ENCODE data around the gene PCSK7. TPM values are rescaled to one million over a fixed set of nuclear protein-coding genes. Genes with fewer than 3 reads are reported as not detected.

The PCSK7 gene
- total and polyA plus RNA-seq, 10 of the 15 experiments (the other 5 are each of a cell fraction or from before 2014, with no cell fraction given) = 5.5 to 81.5 (median 51.6) TPM

DNA sequence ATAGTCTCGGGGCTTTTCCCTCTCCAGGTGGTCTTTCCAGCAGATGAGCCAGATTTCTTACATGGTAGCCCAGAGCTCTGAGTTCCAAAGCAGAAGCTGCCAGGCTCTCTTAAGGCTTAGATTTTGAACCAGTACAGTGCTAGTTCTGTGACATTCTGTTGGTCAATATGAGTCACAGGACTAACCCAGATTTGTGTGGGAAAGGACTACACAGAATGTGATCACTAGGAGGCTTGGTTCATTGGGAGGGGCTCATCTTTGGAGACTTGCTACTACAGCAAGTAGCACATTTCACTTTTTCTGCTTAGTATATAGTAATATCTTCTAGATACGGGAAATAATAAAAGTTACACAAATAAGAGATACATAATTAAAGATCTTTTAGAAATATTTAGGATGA lies 24.7 kb upstream of the PCSK7 start:
- no peaks in the 10 kb centered on the region for H3K9me3 ChIP-seq (replicated peaks; ENCODE audit: control insufficient read depth, insufficient read depth, low read length)
- DNase-seq (ENCODE audit: low read depth, low spot score) (no peak), ATAC-seq (no peak), FAIRE-seq (no peak)
- no peak overlapping the region for H3K4me3 ChIP-seq
- no TSS peak for BruUV-seq (replicated peaks)
- H3K4me2 ChIP-seq (ENCODE audit: control insufficient read depth, insufficient read depth) = no peak overlapping the region
- H3K36me3 ChIP-seq (ENCODE audit: control insufficient read depth in 2 of 2, insufficient read depth in 2 of 2, low read length in 1 of 2) = no peaks in the 10 kb centered on the region; a peak in 1 of 4 replicates
- in situ Hi-C loops (cut with MboI) (no loop called here), intact Hi-C loops (cut with micrococcal nuclease; ENCODE audit: unreplicated experiment) (no loop called here)
- H3K4me1 ChIP-seq (ENCODE audit: control insufficient read depth, insufficient read depth, low read length) = no peaks in the 10 kb centered on the region
- no peak overlapping the region for H3K9ac ChIP-seq (ENCODE audit: control insufficient read depth, insufficient read depth, low read length)
- TF ChIP-seq, protein P1, sequence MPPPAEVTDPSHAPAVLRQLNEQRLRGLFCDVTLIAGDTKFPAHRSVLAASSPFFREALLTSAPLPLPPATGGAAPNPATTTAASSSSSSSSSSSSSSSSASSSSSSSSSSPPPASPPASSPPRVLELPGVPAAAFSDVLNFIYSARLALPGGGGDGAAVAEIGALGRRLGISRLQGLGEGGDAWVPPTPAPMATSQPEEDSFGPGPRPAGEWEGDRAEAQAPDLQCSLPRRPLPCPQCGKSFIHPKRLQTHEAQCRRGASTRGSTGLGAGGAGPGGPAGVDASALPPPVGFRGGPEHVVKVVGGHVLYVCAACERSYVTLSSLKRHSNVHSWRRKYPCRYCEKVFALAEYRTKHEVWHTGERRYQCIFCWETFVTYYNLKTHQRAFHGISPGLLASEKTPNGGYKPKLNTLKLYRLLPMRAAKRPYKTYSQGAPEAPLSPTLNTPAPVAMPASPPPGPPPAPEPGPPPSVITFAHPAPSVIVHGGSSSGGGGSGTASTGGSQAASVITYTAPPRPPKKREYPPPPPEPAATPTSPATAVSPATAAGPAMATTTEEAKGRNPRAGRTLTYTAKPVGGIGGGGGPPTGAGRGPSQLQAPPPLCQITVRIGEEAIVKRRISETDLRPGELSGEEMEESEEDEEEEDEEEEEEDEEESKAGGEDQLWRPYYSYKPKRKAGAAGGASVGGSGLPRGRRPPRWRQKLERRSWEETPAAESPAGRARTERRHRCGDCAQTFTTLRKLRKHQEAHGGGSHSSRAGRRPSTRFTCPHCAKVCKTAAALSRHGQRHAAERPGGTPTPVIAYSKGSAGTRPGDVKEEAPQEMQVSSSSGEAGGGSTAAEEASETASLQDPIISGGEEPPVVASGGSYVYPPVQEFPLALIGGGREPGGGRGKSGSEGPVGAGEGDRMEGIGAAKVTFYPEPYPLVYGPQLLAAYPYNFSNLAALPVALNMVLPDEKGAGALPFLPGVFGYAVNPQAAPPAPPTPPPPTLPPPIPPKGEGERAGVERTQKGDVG (CRISPR knock-in tag; IDR thresholded peaks at IDR 0.05) = no peak
- TF ChIP-seq NRF1 (conservative IDR thresholded peaks at IDR 0.05; ENCODE audit: low read depth, low read length) = no peak
- TF ChIP-seq GATAD2B (conservative IDR thresholded peaks at IDR 0.05; ENCODE audit: low read depth) = no peak
- TF ChIP-seq MEF2B (IDR thresholded peaks at IDR 0.05; ENCODE audit: partially characterized antibody, poor library complexity, severe bottlenecking) = no peak
- no peak for TF ChIP-seq TCF7 (IDR thresholded peaks at IDR 0.05; ENCODE audit: borderline replicate concordance)
- no peak for TF ChIP-seq ZNF622 (IDR thresholded peaks at IDR 0.05)
- TF ChIP-seq FOXK2 (IDR thresholded peaks at IDR 0.05) = no peak
- TF ChIP-seq CHD2 (IDR thresholded peaks at IDR 0.05; ENCODE audit: borderline replicate concordance, low read depth, low read length) = no peak
- no peak for TF ChIP-seq HDAC6 (IDR thresholded peaks at IDR 0.05; ENCODE audit: unreplicated experiment)
- no peak for TF ChIP-seq TBL1XR1 (IDR thresholded peaks at IDR 0.05; ENCODE audit: low read depth, low read length)
- TF ChIP-seq BCL11A (IDR thresholded peaks at IDR 0.05; ENCODE audit: low read depth, low read length) = no peak
- no peak for TF ChIP-seq KLF5 (IDR thresholded peaks at IDR 0.05; ENCODE audit: partially characterized antibody)
- TF ChIP-seq NR2F1 (conservative IDR thresholded peaks at IDR 0.05) = no peak
- no peak for TF ChIP-seq CHD1 (IDR thresholded peaks at IDR 0.05; ENCODE audit: low read depth, low read length)
- no peak for TF ChIP-seq SREBF1 (IDR thresholded peaks at IDR 0.05; ENCODE audit: low read length)
- RAD21 ChIA-PET (ENCODE audit: unreplicated experiment) = no interaction called here
- POLR2A ChIA-PET = no interaction called here
- SMC1A ChIA-PET (ENCODE audit: uncharacterized antibody, unreplicated experiment) = interaction anchor here (0.6 kb wide), 1 partner anchor 53 kb away, joined by 3 read pairs; no protein-coding TSS in a partner anchor
- H3K27ac ChIP-seq (ENCODE audit: control insufficient read depth, insufficient read depth) = no peak overlapping the region
- CTCF ChIA-PET = no interaction called here
- WGBS (ENCODE audit: insufficient coverage, insufficient replicate concordance, low lambda C conversion rate, missing lambda C conversion rate) = 71% methylated on average over 2 of the region's 2 CpGs
- H3K79me2 ChIP-seq (ENCODE audit: control insufficient read depth, insufficient read depth, low read length) = no peaks in the 10 kb centered on the region
- no peak overlapping the region for H2AFZ ChIP-seq (ENCODE audit: control insufficient read depth, low read depth, low read length)
- no peaks in the 10 kb centered on the region for H4K20me1 ChIP-seq (ENCODE audit: control insufficient read depth, insufficient read depth)
- H3K27me3 ChIP-seq (replicated peaks in 1 of 2; ENCODE audit: control insufficient read depth in 2 of 2, insufficient read depth in 2 of 2, low read length in 1 of 2) = no peaks in the 10 kb centered on the region

Measured in GM12878 (cell line).